HG03159 (cell line): Measurements from ENCODE around the gene ALPP.
"Not testable (repeated sequence)": the region's sequence is repeated elsewhere in the genome, so short reads cannot be mapped to it uniquely, and the experiment has no call there.

ENCODE experiments used
- ATAC-seq: cut with Tn5 transposase; IDR thresholded peaks from one replicate; pipeline ENCODE4 v1.9.1; 2021; ENCODE audit warnings: mild to moderate bottlenecking, moderate library complexity; ENCODE audit not compliant: unreplicated experiment

Gene ALPP

DNA sequence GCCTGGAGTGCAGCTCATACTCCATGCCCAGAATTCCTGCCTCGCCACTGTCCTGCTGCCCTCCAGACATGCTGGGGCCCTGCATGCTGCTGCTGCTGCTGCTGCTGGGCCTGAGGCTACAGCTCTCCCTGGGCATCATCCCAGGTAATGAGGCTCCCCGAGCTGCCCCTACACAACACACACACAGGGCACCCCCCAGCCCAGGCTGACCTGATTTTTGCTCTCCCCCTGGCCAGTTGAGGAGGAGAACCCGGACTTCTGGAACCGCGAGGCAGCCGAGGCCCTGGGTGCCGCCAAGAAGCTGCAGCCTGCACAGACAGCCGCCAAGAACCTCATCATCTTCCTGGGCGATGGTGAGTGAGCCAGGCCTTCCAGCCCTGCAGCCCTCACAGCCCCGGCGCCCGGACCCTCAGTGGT is at the start of gene ALPP:
TSS of gene ALPP (plus strand) at position 17 of the 417 bp plus-strand sequence. CDS start at position 69, 52 bp downstream.
- not testable (repeated sequence) for ATAC-seq

DNA sequence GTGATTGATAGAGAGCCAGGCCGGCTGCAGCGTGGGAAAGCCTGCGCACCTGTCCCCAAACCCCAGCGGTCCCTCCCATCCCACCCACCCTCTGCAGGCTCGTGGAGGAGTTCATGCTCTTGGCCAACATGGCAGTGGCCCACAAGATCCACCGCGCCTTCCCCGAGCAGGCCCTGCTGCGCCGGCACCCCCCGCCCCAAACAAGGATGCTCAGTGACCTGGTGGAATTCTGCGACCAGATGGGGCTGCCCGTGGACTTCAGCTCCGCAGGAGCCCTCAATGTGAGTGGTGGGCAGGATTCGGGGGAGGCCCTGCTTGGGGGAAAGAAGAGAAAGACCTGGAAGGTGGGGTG is 48.9 kb upstream of the ALPP start:
- no peak for ATAC-seq

DNA sequence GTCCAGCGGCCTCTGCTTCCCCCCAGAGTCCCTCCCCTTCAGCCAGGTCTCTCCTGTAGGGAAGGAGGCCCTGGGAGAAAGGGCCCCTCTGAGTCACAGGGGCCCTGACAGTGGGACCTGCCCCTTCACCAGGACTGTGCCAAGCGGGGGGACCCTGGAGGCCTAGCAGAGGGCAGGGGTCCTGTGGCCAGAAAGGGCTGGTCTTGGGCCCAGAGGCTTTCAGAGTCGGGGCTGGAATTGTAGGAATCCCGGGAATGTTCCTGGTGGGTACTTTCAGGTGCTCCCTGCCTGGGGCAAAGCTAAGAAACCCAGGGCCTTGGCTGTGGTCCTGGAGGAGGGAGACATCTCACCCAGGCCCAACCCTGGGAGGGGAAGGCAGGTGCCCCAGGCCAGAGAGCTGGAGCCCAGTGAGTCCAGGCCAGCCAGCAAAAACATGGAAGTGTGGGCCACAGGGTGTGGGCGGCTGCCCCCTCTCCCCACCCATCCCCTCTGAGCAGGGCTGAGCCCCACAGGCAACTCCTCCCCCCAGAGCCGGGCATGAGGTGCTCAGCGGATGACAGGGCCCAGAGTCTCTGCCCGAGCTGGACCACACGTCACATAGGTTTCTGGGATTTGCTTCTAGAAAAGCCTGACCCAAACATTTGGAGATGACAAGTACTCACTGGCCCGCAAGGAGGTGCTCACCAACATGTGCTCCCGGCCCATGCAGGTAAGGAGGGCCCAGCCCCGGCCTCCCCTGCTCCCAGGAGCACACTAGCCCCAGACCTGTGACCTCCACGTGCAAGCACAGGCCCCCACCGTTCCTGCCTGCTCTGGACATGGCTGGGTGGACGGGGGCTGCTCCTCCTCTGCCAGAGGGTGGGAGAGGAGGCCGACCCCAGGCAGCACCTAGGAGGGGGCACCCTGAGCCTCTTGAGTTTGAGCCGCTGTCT is 48.2 kb upstream of the ALPP start:
- ATAC-seq = no peak

DNA sequence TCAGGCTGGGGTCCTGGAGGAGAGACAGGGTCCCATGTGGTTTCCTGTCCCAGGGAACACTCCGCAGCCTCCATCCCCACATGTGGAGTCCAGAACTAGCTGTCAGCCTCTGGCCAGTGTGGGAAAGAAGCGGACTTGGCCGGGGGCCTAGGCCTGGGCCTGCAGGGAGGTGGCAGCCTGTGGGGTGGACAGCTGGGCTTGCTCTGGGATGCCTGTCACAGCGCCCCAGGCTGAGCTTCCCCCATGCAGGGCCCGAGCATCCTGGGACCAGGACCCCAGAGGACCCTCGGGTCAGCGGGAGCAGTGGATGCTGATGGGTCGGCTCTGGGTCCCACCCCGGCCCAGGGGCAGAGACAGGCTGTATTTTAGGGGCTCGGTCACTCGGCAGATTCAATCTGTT is 47.5 kb upstream of the ALPP start:
- not testable (repeated sequence) for ATAC-seq

DNA sequence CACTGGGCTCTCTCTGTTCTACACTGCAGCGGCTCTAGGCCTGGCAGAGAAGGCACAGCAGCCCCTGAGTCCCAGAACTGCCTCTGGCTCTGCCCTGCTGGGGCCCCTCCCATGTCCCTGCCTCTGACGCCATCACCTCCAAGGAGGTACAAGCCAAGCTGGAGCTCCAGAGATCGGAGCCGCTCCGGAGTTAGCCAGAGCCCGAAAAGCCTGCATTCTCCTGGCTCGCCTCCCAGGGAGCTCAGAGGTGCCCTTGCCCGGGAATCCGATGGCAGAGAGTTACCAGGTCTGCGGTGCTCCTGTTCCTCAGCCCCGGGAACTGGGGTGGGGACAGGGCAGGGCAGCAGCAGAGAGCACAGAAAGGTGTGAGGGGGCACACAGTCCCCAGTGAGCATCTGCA is 46.9 kb upstream of the ALPP start:
- not testable (repeated sequence) for ATAC-seq

DNA sequence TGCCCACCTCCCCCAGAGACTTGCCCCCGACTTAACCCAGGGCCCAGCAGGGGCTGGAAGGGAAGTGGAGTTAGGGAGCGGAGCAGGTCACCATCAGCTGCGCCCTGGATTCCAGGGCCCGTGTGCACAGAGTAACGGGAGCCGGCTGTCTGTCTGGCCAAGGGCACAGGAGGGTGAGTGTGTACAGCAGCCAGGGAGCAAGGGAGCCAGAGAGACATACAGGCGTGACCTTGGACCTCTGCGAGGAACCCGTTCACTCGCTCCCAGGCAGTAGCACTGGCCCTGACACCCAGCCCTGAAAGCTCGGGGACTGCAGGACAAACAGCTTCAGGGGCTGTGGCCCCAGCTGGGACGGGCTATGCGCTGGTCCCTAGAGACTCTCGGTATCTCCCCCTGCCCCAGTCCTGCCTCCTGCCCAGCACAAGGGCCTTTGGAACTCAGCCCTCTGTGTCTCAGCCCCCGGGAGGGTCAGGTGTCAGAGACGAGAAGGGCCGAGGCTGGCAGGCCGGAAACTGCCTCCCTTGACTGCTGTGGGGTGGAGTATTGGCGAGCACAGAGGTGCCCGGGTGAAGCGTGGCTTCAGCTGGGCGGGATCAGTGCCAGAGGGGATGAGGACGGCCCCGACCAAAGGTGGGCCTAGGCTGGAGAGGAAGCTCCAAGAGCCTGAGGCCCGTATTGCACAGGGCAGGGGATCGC is 46.2 kb upstream of the ALPP start:
- not testable (repeated sequence) for ATAC-seq

DNA sequence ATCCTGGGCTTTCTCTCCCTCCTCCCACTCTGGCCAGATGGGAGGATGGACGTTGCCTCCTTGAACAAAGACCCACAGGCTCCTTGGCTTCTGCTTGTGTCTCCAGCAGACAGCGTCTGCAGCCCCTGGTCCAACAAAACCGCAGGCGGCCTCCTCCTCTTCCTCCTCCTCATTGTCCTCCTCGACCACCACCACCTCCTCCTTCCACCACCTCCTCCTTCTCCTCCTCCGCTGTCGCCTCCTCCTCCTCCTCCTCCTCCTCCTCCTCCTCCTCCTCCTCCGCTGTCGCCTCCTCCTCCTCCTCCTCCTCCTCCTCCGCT is 45.7 kb upstream of the ALPP start:
- no peak for ATAC-seq

DNA sequence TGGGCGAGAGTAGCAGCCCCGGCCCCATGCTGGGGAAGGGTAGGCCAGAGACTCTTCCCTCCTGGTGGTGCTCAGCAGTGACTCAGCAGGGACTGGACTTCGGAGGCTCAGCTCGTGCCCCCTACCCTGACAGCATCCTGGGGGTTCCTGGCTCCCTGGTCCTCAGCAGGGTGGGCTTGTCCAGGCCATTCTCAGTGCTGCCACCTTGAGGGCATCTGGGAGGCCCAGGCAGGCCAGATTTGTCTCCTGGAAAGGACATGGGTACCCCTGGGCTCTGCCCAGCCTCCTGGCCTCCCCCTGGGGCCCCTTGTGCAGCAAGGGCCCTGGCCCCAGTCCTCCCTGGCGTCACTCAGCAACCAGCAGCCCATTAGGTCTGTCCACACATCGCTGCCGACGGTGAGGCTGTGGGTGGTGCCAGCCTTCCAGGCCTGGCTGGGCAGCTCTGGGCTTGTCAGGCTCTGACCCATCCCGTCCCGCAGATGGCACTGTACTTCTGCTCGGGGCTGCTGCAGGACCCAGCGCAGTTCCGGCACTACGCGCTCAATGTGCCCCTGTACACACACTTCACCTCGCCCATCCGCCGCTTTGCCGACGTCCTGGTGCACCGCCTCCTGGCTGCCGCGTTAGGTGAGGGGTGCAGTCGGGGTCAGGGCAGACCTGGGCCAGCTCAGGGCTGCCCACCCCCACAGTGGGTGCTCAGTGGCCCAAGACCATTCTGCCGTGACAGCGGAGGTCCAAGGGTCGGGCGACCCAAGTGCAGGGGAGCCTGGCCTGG is 45.0 kb upstream of the ALPP start:
- no peak for ATAC-seq

DNA sequence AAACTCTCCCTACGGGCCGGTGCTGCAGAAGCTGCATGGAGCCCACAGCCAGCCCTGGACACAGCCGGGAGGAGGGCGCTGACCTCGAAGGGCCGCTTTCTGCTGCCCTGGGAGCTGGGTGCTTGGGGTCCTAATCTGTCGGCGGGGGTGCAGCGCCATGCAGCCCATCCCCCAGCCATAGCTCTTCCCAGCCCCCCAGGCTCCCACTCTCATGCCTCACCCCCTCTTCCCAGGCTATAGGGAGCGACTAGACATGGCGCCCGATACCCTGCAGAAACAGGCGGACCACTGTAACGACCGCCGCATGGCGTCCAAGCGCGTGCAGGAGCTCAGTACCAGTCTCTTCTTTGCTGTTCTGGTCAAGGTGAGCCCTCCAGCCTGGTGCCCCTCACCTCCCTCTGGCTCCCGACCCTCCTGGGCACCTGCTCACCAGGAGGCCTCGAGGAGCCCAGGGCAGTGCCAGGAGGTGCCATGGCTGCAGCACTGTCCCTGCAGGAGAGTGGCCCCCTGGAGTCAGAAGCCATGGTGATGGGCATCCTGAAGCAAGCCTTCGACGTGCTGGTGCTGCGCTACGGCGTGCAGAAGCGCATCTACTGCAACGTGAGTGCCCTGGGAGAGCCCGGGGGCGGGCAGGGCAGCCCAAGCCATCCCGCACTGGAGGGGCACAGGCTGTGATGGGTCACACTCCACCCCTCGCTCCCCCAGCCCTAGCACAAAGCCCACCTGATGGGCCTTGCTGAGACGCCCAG is 44.2 kb upstream of the ALPP start:
- ATAC-seq = not testable (repeated sequence)

DNA sequence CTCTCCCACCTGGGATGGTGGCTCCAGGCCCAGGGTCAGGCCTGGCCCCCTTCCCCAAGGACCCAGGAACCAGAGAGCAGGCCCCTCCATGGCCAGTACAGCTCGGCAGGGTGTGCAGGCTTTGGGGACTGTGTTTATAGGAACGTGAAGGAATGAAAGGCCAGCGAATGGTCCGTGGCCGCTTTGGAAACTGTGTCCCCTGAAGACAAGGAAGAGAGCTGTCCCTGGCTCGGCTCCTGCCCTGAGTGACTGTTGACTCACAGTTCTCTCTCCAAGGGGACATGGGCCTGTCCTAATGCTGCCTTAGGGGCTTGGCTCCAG is 43.7 kb upstream of the ALPP start:
- not testable (repeated sequence) for ATAC-seq

DNA sequence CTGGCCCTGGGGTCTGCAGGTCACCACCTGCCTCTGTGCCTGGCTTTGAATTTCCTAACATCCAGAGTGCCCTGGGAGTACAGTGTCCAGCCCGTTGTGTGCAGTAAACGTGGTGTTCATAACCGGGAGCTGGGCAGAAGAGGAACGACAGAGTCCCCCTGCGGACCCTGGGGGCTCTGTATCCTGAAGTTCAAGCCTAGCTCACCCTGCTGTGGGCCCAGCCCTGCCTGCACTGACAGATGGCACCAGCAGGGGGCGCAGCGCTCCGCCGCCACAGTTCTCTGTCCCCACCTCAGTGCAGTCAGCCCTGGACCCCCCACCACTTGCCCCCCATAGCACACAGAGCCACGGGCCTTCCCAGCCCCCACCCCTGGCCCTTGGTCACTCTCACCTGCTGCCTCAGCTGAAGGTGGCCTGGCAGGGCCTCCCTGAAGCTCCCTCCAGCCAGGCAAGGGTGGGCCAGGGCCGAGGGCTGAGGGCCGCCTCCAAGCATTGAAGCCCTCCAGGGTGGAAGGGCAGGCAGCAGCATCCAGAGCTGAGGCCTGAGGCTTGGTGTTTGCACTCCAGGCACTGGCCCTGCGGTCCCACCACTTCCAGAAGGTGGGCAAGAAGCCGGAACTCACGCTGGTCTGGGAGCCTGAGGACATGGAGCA is 43.2 kb upstream of the ALPP start:
- not testable (repeated sequence) for ATAC-seq

DNA sequence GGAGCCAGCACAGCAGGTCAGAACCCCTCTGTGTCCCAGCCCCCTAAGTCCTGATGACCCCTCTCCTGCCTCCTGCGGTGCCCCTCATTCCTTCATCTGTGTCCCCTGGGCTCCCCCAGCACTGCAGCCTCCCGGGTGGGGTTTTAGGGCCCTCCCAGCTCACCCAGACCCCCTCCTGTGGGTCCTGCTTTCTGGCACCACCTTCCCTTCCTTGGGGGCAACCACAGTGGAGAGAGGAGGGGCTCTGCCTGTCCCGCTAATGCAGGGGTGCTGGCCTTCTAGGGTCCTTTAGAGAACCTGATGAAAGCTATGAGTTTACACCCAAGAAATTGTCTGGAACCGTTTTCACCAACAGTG is 42.7 kb upstream of the ALPP start:
- no peak for ATAC-seq

DNA sequence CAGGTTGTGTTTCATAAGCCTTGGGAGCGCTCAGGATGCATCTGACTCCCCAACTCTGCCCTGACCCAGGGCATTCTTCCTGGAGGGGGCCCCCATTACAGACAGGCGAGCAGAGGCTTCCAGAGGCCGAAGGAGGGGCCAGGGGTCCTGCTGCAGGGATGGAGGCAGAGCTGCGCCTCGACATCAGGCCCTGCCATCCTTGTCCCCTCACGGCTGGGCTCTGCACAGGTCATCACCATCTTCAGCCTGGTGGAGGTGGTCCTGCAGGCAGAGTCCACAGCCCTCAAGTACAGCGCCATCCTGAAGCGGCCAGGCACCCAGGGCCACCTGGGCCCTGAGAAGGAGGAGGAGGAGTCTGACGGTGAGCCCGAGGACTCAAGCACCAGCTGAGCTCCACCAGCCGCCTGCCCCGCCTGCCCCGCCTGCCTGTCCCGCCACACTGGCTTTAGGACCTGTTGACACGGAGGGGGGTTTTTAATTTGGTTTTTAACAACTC is 42.3 kb upstream of the ALPP start:
- ATAC-seq = no peak

DNA sequence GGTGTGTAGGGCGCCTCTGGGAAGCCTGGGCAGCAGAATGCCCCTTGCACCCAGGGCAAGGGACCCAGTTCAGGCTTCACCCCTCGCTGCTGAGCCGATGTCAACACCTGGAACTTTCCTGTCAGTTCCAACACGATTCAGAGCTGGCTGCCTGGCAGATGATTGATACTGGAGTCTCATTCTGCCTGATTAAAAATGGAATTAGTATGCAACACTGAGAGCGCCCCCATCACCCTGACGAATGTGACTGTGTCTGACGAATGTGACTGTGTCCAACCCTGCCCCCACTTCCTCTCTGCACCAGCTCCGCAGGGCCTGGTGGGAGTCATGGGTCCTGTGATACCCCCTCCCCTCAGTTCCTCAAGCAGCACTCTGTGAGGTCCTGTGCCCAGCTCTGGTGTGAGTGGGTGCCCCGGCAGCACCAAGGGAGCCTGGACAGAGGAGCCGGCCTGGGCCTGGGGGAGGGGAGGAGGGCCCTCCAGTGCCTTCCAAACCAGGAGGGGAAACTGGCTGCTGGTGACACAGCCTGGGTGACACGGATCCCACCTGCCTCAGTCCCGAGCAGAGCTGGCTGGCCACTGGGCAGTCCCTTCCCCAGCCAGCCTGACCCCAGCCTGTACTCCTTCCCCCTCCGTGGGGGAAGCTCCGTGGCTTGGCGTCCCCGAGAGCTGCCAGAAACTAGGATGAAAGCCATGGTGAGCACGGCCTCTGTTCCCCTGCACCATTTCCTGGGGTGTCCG is 41.4 kb upstream of the ALPP start:
- ATAC-seq = no peak

DNA sequence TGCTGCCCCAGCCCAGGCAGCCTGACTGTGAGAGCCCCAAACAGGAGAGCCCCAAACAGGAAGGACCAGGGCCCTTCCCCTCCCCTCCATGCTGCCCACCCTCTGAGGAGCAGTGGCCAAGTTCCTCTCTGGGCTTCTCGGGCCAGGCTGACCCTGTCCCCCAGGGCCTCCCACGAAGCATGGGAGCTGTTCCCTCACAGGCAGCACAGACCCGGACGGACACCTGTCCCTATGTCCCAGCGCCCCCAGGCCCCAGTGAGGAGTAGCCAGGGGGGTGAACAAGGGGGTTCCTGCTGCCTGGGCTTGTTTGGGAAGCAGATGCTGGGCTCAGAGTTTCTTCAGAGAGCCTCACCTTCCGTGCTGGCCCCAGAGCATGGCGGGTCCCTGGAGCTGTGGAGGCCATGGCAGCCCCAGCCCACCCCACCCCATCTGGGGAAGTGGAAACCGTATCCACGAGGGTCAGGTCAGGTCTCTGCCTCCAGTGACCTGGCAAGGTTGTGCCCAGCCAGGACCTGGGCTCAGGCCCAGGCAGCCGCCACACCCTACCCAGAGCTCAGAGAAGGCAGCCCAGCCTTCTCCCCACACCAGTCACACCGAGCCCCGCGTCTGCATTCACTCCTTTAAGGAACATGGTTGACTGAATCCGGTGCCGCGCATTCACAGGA is 40.3 kb upstream of the ALPP start:
- not testable (repeated sequence) for ATAC-seq

DNA sequence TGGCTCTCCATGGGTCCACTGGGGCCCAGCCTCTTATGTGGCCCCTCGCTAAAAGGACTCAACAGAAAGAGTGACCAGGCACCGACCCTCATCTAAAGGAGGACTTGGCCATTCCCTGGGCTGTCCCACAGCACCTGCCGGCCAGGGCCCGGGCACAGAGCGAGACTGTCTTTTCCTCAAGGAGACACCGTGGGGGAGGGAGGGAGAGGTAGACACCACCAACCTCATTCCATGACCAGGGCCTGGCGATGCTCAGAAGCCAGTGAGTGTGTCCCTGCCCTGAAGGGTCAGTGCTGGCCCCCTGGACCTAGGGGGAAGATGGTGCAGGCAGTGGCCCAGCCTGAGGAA is 39.8 kb upstream of the ALPP start:
- ATAC-seq = no peak

DNA sequence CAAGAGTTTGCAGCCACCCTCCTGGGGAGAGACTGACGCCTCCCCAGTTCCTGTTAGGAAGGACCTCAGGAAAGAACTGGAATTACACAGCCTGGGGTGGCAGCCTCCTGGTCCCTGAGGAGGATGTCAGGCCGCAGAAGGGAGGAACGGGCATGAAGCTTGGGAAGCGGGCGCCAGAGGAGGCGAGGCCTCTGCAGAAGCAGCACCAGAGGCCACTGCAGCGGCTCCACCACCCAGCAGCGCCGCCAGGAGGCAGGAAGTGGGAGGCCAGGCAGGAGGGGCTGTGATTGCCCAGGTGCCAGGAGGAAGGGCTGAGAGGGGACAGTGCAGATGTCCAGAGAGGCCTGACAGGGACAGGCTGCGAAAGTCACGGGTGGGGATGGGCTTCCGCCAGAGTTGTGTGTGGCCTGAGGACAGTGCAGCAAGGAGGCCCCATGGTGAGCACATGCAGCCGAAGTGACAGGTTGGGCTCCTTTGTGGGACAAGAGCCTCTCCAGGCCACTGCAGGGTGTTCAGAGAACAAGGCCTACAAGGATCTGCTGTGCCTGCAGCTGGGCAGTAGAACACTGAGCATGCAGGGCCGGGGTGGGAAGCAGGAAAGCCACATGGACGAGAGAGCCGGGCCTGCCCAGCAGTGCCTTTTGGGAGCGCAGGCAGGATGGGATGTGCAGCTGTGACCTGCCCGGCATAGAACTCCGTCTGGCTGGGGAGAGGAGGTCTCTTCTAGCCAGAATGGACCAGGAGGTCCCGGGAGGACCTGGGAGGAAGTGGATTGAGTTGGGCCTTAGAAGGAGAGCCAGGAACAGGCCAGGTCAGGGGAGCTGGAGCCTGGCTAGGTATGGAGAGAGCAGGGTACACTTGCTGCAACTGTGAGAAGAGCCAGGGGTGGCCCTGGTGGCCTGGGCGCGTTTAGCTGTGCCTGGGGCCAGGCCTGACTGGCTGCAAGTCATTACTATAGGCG is 39.1 kb upstream of the ALPP start:
- no peak for ATAC-seq
